Caco-2 (cell line): ENCODE measurements around the gene TPD52L1. TPM values are rescaled to one million over a fixed set of nuclear protein-coding genes. Genes with fewer than 3 reads are reported as not detected.

Source experiments
- BruUV-seq: library from RNA; stranded (reverse); fragments of 400-500 nt; replicated peaks from 2 replicates; lab custom pipeline; 2021; lab: Mats Ljungman, UMichigan
- CTCF ChIA-PET: fragments of 300-600 bp; sonication (Branson Sonifier 250); formaldehyde crosslinking; loops from one replicate; lab custom pipeline; 2022; ENCODE audit warnings: antibody characterized with exemption; lab: Charles Lee
- POLR2A ChIA-PET: fragments of 300-600 bp; sonication (Branson Sonifier 250); formaldehyde crosslinking; loops from one replicate; lab custom pipeline; 2022; ENCODE audit warnings: antibody characterized with exemption; lab: Charles Lee
- DNase-seq, 2 experiments: peaks; one replicate each; pipeline versions ENCODE4 v3.0.0 to v3.0.0-alpha.2; 2020 to 2022
- H3K27me3 ChIP-seq: replicated peaks from 2 replicates; pipeline ENCODE4 v1.6.0; 2011; ENCODE audit warnings: low read length; ENCODE audit not compliant: control insufficient read depth, insufficient read depth
- H3K36me3 ChIP-seq: 2 replicates; pipeline ENCODE4 v1.5.1; 2011; ENCODE audit warnings: low read length; ENCODE audit not compliant: control insufficient read depth, insufficient read depth
- H3K4me1 ChIP-seq: fragments of 250-450 bp; sonication (Bioruptor Pico); 2 replicates; pipeline ENCODE4 v1.5.1; 2020; ENCODE audit warnings: mild to moderate bottlenecking
- H3K4me3 ChIP-seq: 2 replicates; pipeline ENCODE4 v1.5.1; 2011; ENCODE audit warnings: low read depth, mild to moderate bottlenecking, control low read depth, low read length
- H3K9me3 ChIP-seq: fragments of 250-450 bp; sonication (Bioruptor Pico); 2 replicates; pipeline ENCODE4 v1.5.1; 2020; ENCODE audit warnings: mild to moderate bottlenecking, moderate library complexity
- H3K27ac Mint-ChIP-seq: one replicate; pipeline ENCODE4 v1.8.0; 2022; ENCODE audit warnings: mixed read lengths; ENCODE audit not compliant: unreplicated experiment
- H3K27me3 Mint-ChIP-seq: one replicate; pipeline ENCODE4 v1.8.0; 2022; ENCODE audit warnings: mixed read lengths; ENCODE audit not compliant: insufficient read depth, unreplicated experiment
- H3K36me3 Mint-ChIP-seq: one replicate; pipeline ENCODE4 v1.8.0; 2022; ENCODE audit warnings: mild to moderate bottlenecking, mixed read lengths; ENCODE audit not compliant: insufficient read depth, unreplicated experiment
- H3K4me1 Mint-ChIP-seq: one replicate; pipeline ENCODE4 v1.8.0; 2022; ENCODE audit warnings: low read depth, mixed read lengths; ENCODE audit not compliant: unreplicated experiment
- H3K4me3 Mint-ChIP-seq: one replicate; pipeline ENCODE4 v1.8.0; 2022; ENCODE audit warnings: mild to moderate bottlenecking, moderate library complexity, mixed read lengths; ENCODE audit not compliant: unreplicated experiment
- H3K9me3 Mint-ChIP-seq: one replicate; pipeline ENCODE4 v1.8.0; 2022; ENCODE audit warnings: mixed read lengths; ENCODE audit not compliant: unreplicated experiment
- intact Hi-C: fragments of 100-400 bp; cut with micrococcal nuclease; formaldehyde crosslinking; loops from one replicate; pipeline ENCODE4 v1.10.0; 2022; ENCODE audit not compliant: unreplicated experiment
- total RNA-seq: library from RNA; stranded (reverse); gene quantifications from 2 replicates; pipeline ENCODE4 v1.2.3, GENCODE V29; 2022
- TF ChIP-seq, protein P1 (sequence below), 2 experiments: fragments of 200-600 bp in 1 of 2; IDR thresholded peaks; 1 replicate in 1 of 2; 2 replicates in 1 of 2; pipeline versions ENCODE4 v1.5.1 to v1.8.0; 2011 to 2022; ENCODE audit warnings: antibody characterized with exemption in 1 of 2, control low read depth in 1 of 2, inconsistent platforms in 1 of 2, low read depth in 1 of 2, low read length in 1 of 2, mild to moderate bottlenecking in 1 of 2, moderate library complexity in 1 of 2; ENCODE audit not compliant: insufficient read depth in 1 of 2, severe bottlenecking in 1 of 2, unreplicated experiment in 1 of 2

Gene TPD52L1
- total RNA-seq, 1 experiment from 2014 or later = 83.9 TPM

DNA sequence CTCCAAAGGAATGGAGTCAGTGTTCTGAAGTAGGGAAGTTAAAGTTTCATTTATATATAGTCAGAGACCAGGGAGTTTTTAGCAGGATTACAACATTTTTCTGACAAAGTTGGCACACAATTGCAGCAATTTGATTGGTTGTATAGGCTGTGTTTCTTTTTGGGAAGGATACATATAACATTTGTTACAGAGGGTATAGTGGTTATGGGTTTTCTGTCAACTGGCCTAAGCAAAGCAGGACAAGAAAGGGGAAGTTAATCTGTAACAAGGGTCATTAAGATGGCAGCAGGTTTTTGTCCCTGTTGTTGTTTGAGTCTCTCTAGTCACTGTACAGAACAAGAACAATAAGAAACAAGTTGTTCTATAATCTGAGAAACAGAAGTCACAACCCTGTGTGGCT is 41.4 kb downstream of the TPD52L1 start:
- H3K27ac Mint-ChIP-seq = no peak overlapping the region
- H3K36me3 Mint-ChIP-seq = no peaks in the 10 kb centered on the region
- ChIA-PET CTCF (no interaction called here), POLR2A (no interaction called here)
- Histone ChIP-seq H3K4me1 (peaks cover 13% of the 10 kb centered on the region), H3K9me3 (no peaks in the 10 kb centered on the region), H3K27me3 (no peaks in the 10 kb centered on the region), H3K4me3 (no peak overlapping the region), H3K36me3 (no peaks in the 10 kb centered on the region)
- H3K4me1 Mint-ChIP-seq = no peaks in the 10 kb centered on the region
- intact Hi-C loops = loop anchor here (5.0 kb wide), 1 partner anchor 62 kb away; no protein-coding TSS in a partner anchor
- no peaks in the 10 kb centered on the region for H3K27me3 Mint-ChIP-seq
- no peaks in the 10 kb centered on the region for H3K9me3 Mint-ChIP-seq
- BruUV-seq = no TSS peak
- no peak for DNase-seq
- TF ChIP-seq, protein P1, sequence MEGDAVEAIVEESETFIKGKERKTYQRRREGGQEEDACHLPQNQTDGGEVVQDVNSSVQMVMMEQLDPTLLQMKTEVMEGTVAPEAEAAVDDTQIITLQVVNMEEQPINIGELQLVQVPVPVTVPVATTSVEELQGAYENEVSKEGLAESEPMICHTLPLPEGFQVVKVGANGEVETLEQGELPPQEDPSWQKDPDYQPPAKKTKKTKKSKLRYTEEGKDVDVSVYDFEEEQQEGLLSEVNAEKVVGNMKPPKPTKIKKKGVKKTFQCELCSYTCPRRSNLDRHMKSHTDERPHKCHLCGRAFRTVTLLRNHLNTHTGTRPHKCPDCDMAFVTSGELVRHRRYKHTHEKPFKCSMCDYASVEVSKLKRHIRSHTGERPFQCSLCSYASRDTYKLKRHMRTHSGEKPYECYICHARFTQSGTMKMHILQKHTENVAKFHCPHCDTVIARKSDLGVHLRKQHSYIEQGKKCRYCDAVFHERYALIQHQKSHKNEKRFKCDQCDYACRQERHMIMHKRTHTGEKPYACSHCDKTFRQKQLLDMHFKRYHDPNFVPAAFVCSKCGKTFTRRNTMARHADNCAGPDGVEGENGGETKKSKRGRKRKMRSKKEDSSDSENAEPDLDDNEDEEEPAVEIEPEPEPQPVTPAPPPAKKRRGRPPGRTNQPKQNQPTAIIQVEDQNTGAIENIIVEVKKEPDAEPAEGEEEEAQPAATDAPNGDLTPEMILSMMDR (IDR thresholded peaks at IDR 0.05; ENCODE audit: insufficient read depth in 1 of 2, low read depth in 1 of 2, low read length in 1 of 2, severe bottlenecking in 1 of 2, unreplicated experiment in 1 of 2) = no peak
- no peak overlapping the region for H3K4me3 Mint-ChIP-seq

DNA sequence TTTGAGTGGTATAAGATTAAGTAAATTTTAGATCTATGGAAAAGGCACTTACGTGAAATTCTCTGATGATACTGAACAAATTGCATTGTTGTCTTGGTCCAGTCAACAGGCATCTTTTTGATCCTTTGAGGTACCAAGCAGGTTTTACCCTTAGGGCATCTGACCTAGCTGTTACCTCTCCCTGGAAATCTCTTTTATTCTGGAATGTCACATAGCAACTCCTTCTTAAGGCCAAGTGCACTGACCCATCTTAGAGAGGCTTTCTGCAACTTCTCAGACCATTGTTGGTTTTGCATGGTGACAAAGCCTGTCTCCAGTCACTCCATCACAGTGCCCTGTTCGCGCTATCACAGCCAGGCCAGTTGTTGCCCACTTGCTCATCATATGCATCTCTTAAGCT is 42.0 kb downstream of the TPD52L1 start:
- BruUV-seq = no TSS peak
- Mint-ChIP-seq H3K27me3 (no peaks in the 10 kb centered on the region), H3K4me1 (no peaks in the 10 kb centered on the region), H3K4me3 (no peak overlapping the region), H3K27ac (no peak overlapping the region), H3K9me3 (no peaks in the 10 kb centered on the region), H3K36me3 (no peaks in the 10 kb centered on the region)
- TF ChIP-seq, protein P1 (IDR thresholded peaks at IDR 0.05; ENCODE audit: insufficient read depth in 1 of 2, low read depth in 1 of 2, low read length in 1 of 2, severe bottlenecking in 1 of 2, unreplicated experiment in 1 of 2) = no peak
- Histone ChIP-seq H3K4me1 (peaks cover 13% of the 10 kb centered on the region), H3K4me3 (no peak overlapping the region), H3K9me3 (no peaks in the 10 kb centered on the region), H3K36me3 (no peaks in the 10 kb centered on the region), H3K27me3 (no peaks in the 10 kb centered on the region)
- ChIA-PET POLR2A (no interaction called here), CTCF (no interaction called here)
- intact Hi-C loops = no loop called here
- DNase-seq = no peak

DNA sequence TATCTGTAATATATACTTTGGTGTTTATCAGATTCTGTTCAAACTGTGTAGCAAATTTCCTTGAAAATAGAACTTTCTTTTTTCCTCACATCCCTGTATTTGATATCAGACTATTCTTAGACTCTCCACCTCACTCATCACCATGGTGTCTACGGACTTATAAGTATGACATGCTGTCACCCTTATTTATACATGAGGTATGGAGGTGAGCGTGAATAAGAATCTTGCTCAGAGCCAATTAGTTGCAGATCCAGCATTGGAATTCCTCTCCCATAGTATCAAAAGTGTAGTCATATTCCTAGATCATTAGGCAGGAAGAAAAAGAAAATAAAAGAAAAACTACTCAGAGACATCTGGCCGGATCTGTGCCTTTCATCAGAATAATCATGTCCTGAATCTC is 43.0 kb downstream of the TPD52L1 start:
- TF ChIP-seq, protein P1 (IDR thresholded peaks at IDR 0.05; ENCODE audit: insufficient read depth in 1 of 2, low read depth in 1 of 2, low read length in 1 of 2, severe bottlenecking in 1 of 2, unreplicated experiment in 1 of 2) = no peak
- no peak overlapping the region for H3K4me3 Mint-ChIP-seq
- BruUV-seq = no TSS peak
- H3K9me3 ChIP-seq = no peaks in the 10 kb centered on the region
- DNase-seq = no peak
- CTCF ChIA-PET = no interaction called here
- H3K27me3 Mint-ChIP-seq = no peaks in the 10 kb centered on the region
- H3K36me3 Mint-ChIP-seq = no peaks in the 10 kb centered on the region
- no peak overlapping the region for H3K27ac Mint-ChIP-seq
- no peaks in the 10 kb centered on the region for H3K36me3 ChIP-seq
- intact Hi-C loops = no loop called here
- peaks cover 8% of the 10 kb centered on the region for H3K4me1 Mint-ChIP-seq
- POLR2A ChIA-PET = no interaction called here
- H3K9me3 Mint-ChIP-seq = no peaks in the 10 kb centered on the region
- no peaks in the 10 kb centered on the region for H3K27me3 ChIP-seq
- H3K4me3 ChIP-seq = no peak overlapping the region
- peaks cover 21% of the 10 kb centered on the region for H3K4me1 ChIP-seq
